ENCODE results near the gene ARL2BP. TPM values are rescaled to one million over a fixed set of nuclear protein-coding genes. Genes with fewer than 3 reads are reported as not detected.

Gene ARL2BP
- total RNA-seq, 6 donors from 2014 or later = 18.9 to 74.9 (median 54.2) TPM

DNA sequence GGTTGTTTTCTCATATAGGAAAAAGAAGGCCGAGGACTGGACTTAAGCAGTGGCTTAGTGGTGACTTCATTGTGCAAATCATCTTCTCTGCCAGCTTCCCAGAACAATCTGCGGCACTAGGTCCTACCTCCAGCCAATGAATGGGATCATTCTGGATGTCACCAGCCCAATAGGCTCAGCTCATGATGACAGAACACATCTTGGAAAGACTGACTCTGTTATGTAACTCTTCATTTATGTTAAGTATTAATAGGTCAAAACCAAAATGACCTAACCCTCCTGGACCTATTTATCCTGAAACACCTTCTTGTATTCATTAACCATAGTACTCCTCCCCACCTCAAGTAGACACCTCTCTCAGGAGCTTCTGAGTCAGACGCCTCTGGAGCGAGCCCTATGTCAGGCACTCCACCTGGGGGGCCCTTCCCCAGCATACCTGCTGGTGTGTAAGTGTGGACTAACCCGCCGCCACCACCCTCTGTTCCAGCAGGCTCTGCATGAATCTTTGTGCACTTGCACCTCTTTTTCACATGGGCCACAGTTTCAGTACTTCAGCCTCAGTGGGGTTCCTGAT is 7.2 kb downstream of the ARL2BP start:
- Histone ChIP-seq H3K4me3 (no peak overlapping the region), H3K9me3 (no peaks in the 10 kb centered on the region), H3K27ac (peak overlapping the region; percentile 30 to 70 (median 56)), H3K27me3 (no peaks in the 10 kb centered on the region), H3K36me3 (peaks cover 50 to 86% (median 71%) of the 10 kb centered on the region in 4 donors), H3K4me1 (peaks cover 0 to 11% (median 3%) of the 10 kb centered on the region in 4 donors)
- 73 to 84% methylated on average over 6 of the region's 6 CpGs for WGBS, 2 donors
- no peak for TF ChIP-seq EP300 (IDR thresholded peaks at IDR 0.05)
- no peak for TF ChIP-seq POLR2A (IDR thresholded peaks at IDR 0.05)
- TF ChIP-seq POLR2AphosphoS5 (IDR thresholded peaks at IDR 0.05) = no peak
- TF ChIP-seq CTCF (IDR thresholded peaks at IDR 0.05) = no peak
- ATAC-seq (ENCODE audit: low FRiP score in 2 of 2) (peak; percentile 69 to 90), DNase-seq (peak in 1 of 2 donors; percentile 75)

DNA sequence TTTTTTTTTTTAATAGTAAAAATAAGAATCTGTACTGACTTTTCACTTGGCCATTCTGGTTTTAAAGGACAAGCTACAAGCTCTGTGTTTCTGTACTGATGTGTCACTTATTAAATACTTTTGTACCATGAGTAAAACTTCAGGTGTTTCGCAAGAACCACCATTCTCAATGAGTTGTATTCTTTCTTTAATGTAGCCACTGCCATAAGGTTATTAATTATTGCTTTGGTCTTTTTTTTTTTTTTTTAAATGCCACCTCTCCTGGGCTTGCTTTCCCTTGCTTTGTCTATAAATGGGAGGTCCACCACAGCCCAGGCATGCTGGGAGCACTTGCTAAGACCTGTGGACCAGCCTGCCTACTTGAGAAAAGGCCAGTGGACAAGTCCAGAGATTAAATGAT is 8.4 kb downstream of the ARL2BP start:
- Histone ChIP-seq H3K4me1 (peaks cover 0 to 11% (median 3%) of the 10 kb centered on the region in 4 donors), H3K4me3 (no peak overlapping the region), H3K9me3 (no peaks in the 10 kb centered on the region), H3K27me3 (no peaks in the 10 kb centered on the region), H3K36me3 (peaks cover 52 to 85% (median 77%) of the 10 kb centered on the region in 4 donors), H3K27ac (peak overlapping the region in 3 of 4 donors; percentile 6 to 51 (median 33))
- TF ChIP-seq POLR2AphosphoS5 (IDR thresholded peaks at IDR 0.05) (no peak), POLR2A (IDR thresholded peaks at IDR 0.05) (no peak), CTCF (IDR thresholded peaks at IDR 0.05) (no peak), EP300 (IDR thresholded peaks at IDR 0.05) (no peak)
- 79 to 87% methylated on average over 1 of the region's 1 CpG for WGBS, 2 donors
- DNase-seq (no peak), ATAC-seq (ENCODE audit: low FRiP score in 2 of 2) (no peak)

DNA sequence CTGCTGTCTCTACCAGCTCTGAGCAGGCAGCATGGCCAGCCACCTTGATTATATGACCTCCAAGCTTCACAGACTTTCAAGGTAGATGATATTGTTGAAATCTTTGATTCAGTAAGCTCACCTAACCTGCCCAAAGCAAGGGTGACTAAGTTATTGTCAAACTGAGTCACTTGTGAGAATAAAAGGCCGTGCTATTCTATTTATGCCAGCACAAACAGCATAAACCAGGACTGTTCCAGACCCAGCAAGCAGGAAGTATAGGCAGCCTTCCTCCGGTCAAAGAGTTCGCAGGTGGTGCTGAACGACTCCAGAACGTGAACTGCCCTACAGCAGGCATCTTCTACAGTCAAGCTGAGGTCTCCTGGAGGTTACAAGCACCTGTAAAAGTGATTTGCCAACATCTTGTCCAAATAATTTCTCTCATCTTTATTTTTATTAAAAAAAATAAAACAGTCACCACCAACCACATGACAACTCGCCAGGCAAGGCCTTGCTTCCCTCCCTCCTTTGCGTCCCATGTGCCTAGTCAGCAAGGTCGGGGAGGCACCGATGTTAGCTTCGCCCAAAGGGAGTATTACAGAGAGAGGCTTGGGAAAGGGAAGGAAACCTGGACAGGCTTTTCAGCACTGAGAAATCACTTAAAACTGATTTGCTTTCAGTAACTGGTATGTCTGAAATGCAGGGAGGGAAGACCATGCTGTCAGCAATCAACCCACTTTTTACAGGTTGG is 10.8 kb downstream of the ARL2BP start:
- H3K9me3 ChIP-seq = no peaks in the 10 kb centered on the region
- TF ChIP-seq POLR2A (IDR thresholded peaks at IDR 0.05) = no peak
- TF ChIP-seq CTCF (IDR thresholded peaks at IDR 0.05) = no peak
- no peak for TF ChIP-seq POLR2AphosphoS5 (IDR thresholded peaks at IDR 0.05)
- TF ChIP-seq EP300 (IDR thresholded peaks at IDR 0.05) = no peak
- H3K36me3 ChIP-seq = peaks cover 36 to 62% (median 56%) of the 10 kb centered on the region in 4 donors
- DNase-seq (peak in 1 of 2 donors; percentile 15), ATAC-seq (ENCODE audit: low FRiP score in 2 of 2) (no peak)
- 89% methylated on average over 10 of the region's 10 CpGs for WGBS, 2 donors
- no peak overlapping the region for H3K4me3 ChIP-seq
- no peak overlapping the region for H3K27ac ChIP-seq
- H3K4me1 ChIP-seq = peaks cover 14 to 18% (median 15%) of the 10 kb centered on the region in 4 donors
- no peaks in the 10 kb centered on the region for H3K27me3 ChIP-seq

GRCh38 chr16:57256601-57257395 is 11.7 kb downstream of the ARL2BP start:
- DNase-seq (peak; percentile 17 to 56), ATAC-seq (ENCODE audit: low FRiP score in 2 of 2) (no peak)
- H3K4me3 ChIP-seq = no peak overlapping the region
- TF ChIP-seq POLR2AphosphoS5 (IDR thresholded peaks at IDR 0.05) = no peak
- no peak for TF ChIP-seq POLR2A (IDR thresholded peaks at IDR 0.05)
- no peak for TF ChIP-seq CTCF (IDR thresholded peaks at IDR 0.05)
- H3K27me3 ChIP-seq = no peaks in the 10 kb centered on the region
- peaks cover 27 to 53% (median 49%) of the 10 kb centered on the region in 4 donors for H3K36me3 ChIP-seq
- 91 to 95% methylated on average over 12 to 16 of the region's 16 CpGs for WGBS, 2 donors
- peaks cover 14 to 22% (median 18%) of the 10 kb centered on the region in 4 donors for H3K4me1 ChIP-seq
- H3K27ac ChIP-seq = no peak overlapping the region
- H3K9me3 ChIP-seq = no peaks in the 10 kb centered on the region
